Measurements from ENCODE around the gene C13orf46.

DNA sequence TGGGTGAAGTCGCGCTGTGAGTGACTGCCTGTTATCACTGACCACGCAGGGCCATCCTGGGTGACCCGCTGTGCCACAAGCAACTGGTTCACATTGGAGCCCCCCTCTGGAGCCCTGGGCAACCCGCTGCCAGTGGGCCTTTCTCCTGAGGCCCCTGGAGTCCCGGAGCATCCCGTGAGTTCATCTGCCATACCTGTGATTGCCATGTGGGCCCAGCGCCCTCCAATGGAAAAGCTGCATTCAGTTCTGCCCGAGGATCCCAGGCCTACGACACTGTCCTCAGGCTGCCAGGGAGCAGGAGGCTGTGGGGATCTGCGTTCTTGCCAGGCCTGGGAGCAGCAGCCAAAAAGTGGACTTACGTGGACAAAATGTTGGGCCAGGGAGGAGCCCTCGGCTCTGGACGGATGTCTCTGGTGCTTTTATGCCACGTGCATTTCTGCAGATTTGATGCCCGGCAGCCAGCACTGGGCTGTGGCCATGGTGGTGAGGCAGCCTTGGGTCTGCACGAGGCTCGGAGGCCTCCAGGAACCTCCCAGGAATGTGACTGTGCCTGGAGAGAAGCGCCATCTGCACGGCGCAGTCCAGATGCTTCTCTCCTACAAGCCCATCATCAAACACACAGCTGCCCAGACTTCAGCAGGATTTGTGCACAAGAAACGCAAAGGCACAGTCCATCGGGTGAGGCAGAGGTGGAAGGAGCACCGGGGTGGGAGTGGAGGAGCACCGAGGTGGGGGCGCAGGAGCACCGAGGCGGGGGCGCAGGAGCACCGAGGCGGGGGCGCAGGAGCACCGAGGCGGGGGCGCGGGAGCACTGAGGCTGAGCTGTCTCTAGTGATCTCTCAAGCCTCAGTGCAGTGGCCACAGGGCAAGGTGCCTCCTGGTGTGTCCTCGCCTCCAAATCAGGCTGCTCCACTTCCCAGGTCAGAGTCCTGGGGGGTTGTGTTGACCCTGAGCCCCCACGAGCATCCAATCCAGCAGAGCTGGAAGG, 44.0 kb downstream of the C13orf46 start:
- TF ChIP-seq, protein P1, sequence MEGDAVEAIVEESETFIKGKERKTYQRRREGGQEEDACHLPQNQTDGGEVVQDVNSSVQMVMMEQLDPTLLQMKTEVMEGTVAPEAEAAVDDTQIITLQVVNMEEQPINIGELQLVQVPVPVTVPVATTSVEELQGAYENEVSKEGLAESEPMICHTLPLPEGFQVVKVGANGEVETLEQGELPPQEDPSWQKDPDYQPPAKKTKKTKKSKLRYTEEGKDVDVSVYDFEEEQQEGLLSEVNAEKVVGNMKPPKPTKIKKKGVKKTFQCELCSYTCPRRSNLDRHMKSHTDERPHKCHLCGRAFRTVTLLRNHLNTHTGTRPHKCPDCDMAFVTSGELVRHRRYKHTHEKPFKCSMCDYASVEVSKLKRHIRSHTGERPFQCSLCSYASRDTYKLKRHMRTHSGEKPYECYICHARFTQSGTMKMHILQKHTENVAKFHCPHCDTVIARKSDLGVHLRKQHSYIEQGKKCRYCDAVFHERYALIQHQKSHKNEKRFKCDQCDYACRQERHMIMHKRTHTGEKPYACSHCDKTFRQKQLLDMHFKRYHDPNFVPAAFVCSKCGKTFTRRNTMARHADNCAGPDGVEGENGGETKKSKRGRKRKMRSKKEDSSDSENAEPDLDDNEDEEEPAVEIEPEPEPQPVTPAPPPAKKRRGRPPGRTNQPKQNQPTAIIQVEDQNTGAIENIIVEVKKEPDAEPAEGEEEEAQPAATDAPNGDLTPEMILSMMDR (IDR thresholded peaks at IDR 0.05; ENCODE audit: poor library complexity) = no peak
- TF ChIP-seq EZH2 (IDR thresholded peaks at IDR 0.05; ENCODE audit: borderline replicate concordance) = no peak
- no peak for TF ChIP-seq EZH2phosphoT487 (IDR thresholded peaks at IDR 0.05; ENCODE audit: low read depth, severe bottlenecking, unreplicated experiment)
